Panc1 (cell line): ENCODE measurements around the gene ERN1.

ENCODE experiments used
- CTCF ChIP-seq: fragments of 450-650 bp; IDR thresholded peaks from 2 replicates; pipeline ENCODE4 v1.5.1; 2017; ENCODE audit warnings: mild to moderate bottlenecking
- POLR2AphosphoS5 ChIP-seq: IDR thresholded peaks from 2 replicates; pipeline ENCODE4 v1.6.1; 2012; ENCODE audit warnings: mild to moderate bottlenecking, low read depth, low read length, moderate library complexity
- REST ChIP-seq, 2 experiments: IDR thresholded peaks; 2 replicates each; pipeline ENCODE4 v1.6.1; 2011 to 2012; ENCODE audit warnings: low read depth in 2 of 2, control low read depth in 1 of 2, low read length in 1 of 2, mild to moderate bottlenecking in 1 of 2, moderate library complexity in 1 of 2; ENCODE audit not compliant: insufficient read depth in 1 of 2
- SIN3A ChIP-seq: IDR thresholded peaks from 2 replicates; pipeline ENCODE4 v1.6.1; 2012; ENCODE audit warnings: low read depth, mild to moderate bottlenecking, low read length, moderate library complexity, borderline replicate concordance; ENCODE audit not compliant: insufficient read depth
- TCF7L2 ChIP-seq: IDR thresholded peaks from 2 replicates; pipeline ENCODE4 v1.6.1; 2011; ENCODE audit warnings: mild to moderate bottlenecking, low read depth, low read length, inconsistent platforms

DNA sequence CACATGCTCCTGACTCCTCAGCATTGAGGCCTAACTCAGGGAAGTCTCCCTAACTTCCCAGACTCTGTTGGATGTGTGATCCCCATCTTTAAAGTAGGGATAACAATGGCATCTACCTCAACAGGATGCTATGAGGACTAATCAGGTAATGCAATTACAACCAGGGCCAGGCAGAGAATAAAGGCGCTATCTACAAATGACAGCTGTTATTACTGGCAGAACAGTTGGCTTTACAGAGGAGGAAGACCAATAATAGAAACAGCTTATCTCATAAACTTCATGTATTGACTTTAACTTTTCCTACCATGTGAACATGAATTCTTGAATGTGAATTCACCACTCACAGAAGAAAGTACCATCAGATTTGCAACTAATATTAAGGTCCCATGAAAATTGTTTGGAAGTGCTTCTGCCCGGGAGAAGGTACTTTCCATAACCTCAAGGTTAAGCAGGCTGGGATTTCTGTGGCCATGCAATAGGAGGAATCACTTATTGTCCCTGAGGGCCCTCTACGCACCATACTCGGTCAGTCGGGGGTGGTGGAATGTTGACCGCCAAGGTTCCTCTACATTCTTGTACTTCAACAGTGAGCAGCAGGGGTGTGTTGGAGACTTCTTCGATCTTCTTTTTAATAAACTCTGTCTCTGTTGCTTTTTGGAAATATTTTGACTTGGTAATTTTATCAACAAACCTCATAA, 22.6 kb upstream of the ERN1 start:
- TF ChIP-seq CTCF: no peak
- TF ChIP-seq REST (IDR thresholded peaks at IDR 0.05; ENCODE audit: insufficient read depth in 1 of 2, low read depth in 2 of 2, low read length in 1 of 2): no peak
- no peak for TF ChIP-seq POLR2AphosphoS5
- no peak for TF ChIP-seq SIN3A
- no peak for TF ChIP-seq TCF7L2
